Fibroblast of peridontal ligament (primary cell): ENCODE data around the gene GTPBP1.

Experiments used
- DNase-seq: peaks from one replicate; pipeline ENCODE4 v3.0.0-alpha.2; 2010; ENCODE audit errors: extremely low read depth

GTPBP1 gene

DNA sequence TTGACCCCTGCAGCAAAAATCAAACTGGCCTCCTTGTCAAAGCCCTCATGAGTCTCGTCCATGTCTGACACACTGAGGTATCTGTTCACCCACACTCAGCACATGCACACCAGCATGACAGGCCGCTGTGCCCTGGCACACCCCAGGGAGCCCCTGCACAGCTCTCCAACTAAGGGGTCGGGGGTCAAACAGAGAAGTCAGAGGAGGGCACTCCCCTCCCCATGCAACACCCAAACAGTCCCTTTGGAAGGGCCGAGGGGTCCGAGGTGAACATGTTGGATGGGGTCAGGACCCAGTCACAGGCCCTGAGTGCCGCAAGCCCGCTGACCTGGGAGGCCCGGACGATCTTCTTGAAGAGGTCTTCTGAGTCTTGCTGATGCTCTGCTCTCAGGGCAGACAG lies 35.4 kb downstream of the GTPBP1 start:
- no peak for DNase-seq

DNA sequence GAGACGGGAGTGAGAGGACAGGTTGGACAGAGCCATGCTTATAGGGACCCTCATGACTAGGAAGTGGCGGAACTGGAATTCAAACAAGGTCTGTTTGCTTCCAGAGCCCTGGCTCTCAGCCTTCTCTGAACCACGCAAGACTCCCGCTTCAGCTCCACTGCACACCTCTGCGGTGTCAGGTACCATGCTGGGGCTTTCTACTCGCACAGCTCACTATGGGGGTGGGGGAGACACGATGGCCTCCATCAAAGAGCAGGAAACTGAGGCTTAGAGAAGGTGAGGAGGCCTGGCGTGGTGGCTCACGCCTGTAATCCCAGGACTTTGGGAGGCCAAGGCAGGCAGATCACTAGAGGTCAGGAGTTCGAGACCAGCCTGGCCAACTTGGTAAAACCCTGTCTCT lies 35.8 kb downstream of the GTPBP1 start:
- DNase-seq = no peak

DNA sequence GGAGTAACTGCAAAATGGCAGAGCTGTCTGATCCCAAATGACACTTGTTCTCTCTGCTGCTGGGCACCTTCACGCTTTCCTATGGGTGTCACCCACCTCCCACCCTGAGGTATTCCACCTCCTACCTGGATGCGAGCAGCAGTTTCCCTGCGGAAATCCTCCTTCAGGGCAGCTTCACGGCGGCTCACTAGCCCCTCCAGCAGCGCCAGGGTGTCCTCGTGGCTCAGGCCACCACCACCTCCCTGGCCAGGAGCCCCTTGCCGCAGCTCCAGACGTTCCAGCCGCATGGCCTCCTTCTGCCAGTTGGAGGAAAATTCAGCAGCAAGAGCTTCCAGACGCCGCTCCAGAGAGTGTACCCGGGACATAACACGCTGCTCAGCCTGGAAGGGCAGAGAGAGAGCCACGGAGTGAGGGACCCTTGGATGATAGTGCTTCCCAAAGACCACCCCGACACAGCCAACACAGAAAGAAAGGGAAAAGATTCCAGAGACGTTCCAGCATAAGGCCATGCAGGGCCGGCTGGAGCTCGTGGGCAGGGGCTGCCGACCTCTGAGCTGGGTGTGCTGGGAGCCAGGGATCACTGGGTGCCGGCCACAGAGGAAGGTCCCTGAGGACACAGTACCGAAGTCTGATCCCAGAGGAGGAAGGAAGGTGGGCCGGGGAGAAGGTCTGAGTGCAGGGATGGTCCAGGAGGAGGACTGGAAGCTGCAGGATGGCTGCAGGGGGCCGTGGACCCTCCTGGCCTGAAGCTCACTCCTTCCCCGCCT lies 36.6 kb downstream of the GTPBP1 start:
- DNase-seq = no peak

DNA sequence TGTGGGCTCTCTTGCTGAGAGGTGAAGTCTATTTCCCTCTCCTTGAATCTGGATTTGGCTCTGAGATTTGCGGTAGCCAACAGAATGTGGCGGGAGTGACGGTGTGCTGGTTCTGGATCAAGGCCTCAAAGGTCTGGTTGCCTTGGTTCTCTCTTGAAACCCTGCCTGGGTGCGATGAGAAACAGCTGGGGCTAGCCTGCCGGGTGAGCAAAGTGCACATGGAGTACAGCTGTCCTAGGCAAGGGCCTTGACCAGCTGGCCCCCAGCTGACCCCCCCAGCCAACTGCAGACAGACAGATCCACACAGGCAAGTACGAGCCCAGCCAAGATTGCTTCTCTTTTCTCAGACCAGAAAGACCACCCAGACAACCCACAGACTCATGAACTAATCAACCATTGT lies 39.2 kb downstream of the GTPBP1 start:
- DNase-seq = no peak

DNA sequence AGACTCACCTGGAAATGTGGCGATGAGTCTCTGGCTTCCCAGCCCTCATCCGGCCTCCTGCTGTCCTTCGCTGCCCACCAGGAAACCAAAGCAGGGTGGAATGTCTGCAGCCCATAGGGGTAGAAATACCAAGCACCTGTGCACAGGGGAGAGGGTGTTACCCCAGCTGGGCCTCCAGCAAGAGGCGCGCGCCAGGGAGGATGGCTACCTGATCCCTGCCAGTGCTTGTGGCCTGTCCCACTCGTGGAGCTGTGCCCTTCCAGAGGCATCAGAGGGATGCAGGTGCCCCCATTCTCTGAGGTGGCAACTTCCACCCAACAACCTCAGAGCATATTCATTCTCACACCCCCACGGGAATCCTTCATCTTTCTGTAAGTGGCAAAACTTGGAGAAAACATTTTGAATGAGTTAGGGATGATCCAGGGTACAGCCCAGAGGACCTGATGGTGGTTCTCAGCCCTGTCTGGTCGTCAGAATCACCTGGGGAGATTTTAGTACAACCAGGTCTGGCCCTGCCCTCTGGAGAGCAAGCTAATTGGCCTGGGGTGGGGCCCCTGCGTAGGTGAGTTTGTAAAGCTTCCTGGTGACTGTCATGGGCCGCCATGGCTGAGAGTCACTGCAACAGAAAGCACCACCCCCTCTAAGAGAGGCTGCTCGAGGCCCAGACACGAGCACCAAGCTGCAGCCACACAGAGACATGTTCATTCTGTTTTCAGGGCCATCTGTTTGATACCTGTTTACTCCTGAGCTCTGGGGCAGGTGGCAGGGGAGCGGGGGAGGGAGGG lies 40.1 kb downstream of the GTPBP1 start:
- no peak for DNase-seq

DNA sequence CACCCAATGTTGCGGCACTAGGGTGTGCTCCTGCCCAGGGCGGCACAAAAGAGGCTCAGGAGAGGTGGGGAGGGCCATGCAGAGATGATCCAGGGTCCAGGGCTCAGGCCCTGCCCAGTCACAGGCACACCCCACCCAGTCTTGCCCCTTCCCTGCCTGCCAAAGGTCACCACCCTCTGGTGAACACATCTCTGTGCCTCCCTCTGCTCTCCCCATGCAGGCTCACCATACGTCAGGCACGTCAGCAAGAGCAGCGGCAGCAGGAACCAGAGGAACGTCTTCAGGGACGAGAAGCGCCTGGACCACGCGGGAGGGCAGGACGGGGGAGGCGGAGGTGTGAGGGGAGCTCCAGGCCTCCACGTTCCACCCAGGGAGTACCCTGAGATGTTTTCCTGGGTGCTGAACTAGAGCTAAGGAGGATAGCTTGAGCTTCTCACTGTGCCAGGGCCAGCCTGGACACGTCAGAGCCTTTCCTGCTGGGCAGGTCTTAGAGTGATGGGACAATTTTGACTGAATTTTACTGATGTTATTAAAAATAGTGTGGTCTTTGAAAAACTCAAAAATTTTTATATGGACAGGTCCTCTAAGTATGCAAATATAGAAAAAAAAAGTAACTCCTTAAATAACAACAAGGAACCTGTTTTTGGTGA lies 42.9 kb downstream of the GTPBP1 start:
- DNase-seq = no peak

DNA sequence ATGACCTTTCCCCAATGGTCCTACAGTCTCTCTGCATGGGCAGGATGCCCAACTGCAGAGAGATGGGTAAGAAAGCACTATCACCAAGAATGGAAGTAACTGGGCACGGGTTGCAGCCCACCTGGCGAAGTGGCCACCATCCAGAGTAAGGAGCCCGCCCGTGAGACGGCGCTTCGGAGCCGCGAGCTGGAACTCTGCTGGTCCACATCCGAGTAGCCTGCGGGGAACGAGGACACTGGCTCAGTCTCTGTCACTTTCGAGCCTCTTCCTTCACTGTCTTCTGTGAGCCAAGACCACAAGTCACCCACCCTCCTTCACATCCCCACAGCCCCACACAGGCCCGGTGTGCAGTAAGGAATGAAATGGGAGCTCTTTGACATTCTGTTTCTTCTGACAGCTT lies 44.4 kb downstream of the GTPBP1 start:
- DNase-seq = no peak

DNA sequence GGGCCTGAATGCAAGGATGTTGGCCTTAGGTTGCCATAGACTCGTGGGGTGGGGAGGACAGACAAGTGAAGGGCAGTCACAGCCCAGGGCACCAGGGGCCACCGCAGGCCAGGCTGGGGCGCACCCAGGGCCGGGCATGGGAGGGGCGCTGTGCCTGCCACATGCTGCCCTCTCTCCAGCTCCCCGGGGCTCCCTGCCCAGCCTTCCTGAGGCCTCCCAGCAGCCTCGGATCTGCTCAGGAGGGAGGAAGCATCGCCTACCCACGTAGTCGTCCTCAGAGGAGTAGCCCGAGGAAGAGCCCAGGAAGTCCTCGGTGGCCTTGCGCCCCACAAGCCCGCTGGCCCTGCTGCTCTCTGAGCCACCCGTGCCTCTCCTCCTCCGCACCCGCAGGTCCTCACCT lies 44.9 kb downstream of the GTPBP1 start:
- DNase-seq = no peak

DNA sequence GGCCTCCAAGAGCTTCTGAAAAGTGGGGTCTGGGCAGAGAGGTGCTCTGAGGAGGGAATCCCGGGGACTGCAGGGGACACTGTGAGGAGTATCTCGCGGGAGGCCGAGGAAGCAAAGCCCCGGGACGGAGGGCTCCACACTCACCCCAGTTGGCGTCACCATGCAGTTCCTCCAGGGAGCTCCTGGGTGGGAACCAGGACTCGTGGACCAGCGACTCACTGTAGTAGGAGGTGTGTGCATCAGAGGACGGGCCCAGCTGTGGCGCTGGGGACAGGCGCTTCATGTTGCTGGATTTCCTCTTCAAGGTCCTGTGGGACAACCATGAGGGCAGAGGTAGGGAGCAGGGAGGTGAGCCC lies 45.3 kb downstream of the GTPBP1 start:
- no peak for DNase-seq

DNA sequence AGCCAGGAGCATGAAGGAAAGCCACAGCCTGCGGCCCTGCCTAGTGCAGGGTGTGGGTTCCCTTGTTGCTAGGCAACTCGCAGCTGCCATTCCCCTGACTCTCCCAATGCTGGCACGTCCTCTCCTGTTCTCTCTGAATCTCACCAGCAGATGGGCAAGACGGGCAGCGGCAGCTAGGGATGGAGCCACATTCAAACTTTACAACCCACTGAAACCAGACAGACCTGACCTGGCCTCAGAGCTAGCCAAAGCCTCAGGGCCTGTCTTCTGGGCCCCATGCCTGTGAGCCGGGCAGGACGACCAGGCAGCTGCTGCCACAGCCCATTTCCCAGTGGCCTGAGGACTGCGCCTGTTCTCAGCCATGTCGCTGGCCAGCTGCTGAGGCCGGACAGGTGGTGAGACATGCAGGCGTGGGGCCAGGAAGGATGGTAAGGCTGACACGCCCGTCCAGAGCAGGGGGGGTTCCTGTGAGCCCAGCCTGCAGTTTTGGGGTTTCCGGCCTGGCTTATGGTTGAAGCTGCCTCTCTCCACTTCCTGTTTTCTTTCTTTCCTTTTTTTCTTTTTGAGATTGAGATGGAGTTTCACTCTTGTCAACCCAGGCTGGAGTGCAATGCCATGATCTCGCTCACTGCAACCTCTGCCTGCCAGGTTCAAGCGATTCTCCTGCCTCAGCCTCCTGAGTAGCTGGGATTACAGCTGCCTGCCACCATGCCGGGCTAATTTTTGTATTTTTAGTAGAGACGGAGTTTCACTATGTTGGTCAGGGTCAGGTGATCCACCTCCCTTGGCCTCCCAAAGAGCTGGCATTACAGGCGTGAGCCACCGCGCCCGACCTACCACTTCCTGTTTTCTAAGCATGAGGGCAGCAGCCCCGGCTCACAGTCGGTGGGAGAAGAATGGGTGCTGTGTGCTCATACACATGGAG lies 45.9 kb downstream of the GTPBP1 start:
- DNase-seq = no peak

DNA sequence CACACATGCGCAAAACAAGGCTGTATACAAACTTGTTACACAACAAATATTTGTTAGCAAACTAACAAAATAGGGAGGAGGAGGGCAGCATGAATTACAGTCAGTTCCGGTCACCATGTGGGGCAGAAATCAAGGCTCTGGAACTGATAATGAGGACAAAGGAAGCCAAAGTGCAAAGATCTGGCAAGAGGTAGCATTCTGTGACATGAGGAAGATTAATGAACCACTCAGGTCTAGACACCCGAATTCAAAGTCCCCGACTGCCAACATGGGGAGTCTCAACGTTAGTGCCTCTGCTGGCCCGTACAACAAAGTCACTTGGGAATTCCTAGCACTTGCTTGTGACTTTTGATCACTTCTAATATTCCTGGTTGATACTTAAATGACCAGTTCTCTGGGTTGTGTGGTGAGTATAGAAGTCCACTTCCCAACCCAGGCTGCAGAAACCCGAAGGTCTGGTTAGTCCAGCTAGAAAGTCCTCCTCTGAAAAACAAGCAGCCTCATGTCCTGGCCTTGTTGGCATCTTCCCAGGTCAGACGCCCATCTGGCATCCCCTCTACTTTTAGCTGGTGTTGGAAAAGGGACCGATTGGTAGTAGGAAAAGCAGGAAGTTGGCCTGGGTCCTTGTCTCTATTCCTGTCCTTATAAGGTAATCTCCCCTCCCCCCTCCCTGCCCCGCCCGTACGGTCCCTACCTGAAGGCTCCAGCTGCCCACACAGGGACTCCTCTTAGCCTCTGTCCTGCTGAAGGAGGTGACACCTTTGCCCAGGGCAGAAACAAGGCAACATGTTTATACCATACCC lies 48.4 kb downstream of the GTPBP1 start:
- DNase-seq = peak; percentile 74

DNA sequence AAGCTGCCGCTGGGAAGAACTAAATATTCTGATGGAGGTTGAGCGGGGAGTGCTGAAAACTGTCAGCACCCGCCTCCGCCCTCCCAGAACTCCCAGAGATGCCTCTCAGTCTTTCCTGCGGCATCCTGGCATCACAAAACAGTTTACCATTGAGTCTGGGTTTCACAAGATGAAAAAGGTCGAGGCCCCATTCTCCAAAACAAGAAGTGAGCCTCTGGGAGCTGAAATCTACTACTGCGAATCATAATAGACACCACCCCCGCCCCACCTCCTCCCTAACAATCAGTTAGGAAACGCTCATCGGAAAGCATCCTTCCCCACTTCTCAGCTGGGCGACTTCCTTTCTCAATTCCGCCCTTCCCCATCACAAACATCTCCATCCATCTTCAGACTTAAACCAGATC lies 49.0 kb downstream of the GTPBP1 start:
- peak; percentile 48 for DNase-seq

DNA sequence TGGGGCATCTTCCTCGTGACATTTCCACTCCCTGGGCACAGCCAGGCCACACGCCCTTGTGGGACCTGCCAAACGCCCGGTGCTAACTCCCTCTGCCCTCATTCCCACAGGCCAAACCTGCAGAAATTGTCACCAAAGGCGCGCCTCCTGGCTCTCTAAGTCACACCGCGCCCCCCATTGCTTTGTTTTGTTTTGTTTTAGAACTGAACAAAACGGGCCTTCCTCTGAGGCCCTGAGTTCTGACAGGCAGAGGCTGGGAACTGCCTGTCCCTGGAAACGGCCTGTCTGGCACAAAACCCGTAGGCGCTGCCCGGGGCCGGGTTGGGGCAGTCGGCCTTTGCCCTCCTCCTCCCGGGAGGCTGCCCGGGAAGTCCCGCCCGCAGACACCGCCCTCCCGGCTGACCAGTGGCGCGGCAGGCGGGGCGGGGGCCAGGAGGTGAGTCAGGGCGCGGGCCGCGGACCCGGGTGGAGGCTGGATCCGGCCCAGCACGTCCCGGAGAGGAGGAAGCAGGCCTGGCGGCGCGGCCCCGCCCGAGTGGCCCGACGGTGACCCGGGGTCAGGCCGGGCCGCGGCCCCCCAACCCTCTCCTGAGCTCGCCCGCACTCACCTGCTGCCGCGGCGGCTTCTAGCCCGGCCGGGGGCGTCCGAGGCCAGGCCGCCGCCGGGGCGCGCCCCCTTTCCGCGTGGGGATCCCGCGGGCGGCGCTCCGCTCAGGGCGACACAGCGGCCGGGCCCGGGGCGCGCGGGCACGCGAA lies 49.6 kb downstream of the GTPBP1 start:
- peak; percentile 52 for DNase-seq

DNA sequence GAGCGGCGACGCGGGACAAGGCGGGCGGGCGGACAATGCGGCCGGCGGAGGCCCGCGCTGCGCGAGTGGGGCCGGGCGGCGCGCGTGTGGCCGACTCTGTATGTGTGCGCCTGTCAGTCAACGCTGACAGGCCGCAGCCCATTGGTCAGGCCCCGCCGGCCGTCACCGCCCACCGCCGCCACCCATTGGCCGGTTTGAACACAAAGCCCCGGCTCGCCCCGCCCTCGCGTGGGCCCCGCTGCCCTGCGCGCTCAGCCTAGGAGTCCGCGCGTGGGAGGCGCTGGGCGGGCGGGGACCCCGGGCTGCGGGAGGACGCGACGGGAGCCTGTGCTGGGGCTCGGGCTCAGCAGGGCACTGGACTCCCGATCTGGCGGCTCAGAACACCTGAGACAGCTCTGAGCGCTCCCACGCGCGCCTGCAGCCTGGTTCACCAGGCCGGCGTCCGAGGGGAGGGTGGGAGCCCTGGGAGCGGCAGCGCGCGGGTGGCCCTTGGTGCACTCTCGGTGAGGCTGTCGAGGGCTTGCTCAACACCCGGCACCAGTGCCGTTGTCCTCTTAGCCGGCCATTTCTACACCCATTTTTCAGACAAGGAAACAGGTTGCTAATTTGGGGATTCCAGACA lies 50.3 kb downstream of the GTPBP1 start, which contains the start of gene SUN2:
Gene SUN2 (minus strand): TSS at position 88 of the 622 bp plus-strand sequence. CDS start 3,370 bp downstream, outside the sequence.
- peak; percentile 71 for DNase-seq

DNA sequence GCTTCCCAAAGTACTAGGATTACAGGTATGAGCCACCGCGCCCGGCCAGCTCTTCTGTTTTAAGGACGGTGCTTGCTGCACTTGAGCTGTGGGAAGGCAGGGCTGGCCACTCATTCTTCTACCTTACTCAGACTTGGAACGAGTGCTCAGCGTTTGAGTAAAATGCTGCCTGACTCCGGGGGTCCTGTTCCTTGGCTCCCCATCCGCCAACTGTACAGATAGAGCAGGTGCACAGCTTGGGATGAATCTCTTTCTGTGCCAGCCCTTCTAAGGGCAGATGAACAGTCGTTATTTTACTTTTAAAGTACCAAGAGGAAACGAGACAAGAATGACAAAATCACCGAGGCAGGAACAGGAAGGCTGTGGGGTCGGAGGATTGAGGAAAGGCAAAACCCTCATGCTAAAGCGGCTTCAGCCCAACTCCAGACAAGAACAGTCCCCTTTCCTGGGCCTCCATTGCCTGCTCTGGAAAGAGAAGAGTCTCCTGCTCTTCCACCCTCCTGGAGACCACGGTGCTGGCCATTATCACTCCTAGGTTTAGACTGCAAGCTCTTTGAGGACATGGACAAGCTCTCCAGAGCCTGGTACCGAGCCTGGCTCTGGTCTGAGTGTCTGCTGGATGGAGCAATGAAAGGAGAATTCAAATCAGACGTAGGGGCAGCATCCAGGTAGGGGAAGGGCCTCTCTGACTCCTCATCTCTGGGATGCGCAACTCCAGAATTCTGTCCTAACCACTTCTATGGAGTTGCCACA lies 51.1 kb downstream of the GTPBP1 start:
- DNase-seq = no peak

DNA sequence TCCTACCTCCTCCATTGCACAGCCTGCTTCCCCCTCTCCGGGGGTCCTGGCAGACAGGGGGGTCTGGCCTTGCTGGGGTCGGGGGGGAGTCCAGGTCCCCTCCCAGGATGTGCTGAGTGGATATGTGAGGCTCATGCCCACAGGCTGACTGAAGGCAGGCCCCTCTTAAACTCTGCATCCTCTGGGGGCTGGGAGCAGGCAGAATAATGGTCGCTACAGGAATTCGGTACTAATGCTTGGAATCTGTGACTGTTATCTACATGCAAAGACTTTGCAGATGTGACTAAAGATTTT lies 51.7 kb downstream of the GTPBP1 start:
- DNase-seq = no peak

DNA sequence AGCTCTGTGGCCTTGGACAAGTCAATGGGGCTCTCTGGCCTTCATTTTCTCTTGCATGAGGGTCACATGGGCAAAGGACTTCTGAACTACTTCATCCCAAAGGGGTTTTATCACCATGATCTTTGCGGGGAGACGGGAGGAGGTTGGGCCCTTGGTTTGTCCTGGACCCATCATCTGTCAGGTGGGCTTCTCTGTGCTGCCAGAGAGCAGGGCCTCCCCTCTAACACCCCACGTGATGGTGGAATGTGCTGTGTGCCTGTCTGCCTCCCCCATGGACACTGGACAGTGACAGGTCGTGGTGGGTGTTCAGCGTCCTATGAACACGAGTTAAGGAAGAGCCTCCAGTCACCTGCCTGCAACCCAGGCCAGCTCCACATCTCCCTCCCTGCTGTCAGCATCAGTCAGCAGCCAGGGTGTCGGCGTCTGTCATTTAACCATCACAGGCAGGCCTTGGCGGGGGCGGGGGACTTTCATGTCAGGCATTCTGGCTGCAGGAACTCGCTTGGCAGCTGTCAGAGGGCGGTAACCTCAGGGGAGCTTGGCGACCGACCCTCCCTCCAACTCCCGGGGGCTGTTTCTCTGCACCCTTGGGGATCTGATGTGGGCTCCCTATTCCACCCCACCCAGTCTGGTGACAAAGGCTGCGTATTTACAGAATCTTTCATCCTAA lies 52.7 kb downstream of the GTPBP1 start:
- no peak for DNase-seq

DNA sequence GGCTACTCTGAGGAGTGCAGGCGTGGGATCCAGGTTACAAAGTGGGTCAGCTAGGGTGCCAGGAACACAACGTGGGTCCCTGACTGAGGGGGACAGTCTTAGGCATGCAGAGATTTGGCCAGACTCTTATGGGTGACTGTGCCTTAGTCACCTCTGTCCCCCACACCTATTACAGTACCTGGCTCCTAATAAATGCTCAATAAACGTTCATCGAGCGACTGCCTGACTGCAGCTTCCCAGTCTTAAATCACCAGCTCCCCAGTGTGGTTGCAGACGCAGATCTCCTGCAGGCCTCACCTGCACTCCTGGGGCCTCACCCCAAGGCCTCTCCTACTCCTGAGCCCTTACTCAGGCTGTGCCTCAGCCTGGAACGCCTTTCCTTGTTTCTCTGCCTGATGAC lies 53.3 kb downstream of the GTPBP1 start:
- DNase-seq = no peak
